Left lung (tissue), 10 donors: ENCODE measurements around the gene WBP2. TPM values are rescaled to one million over a fixed set of nuclear protein-coding genes. Genes with fewer than 3 reads are reported as not detected.

Source experiments
- ATAC-seq: fragments of 200-7000 bp; cut with Tn5 transposase; one replicate; pipeline ENCODE4 v1.9.1; 2020; ENCODE audit warnings: moderate library complexity
- DNase-seq, 4 donors: peaks; one replicate each; pipeline ENCODE4 v3.0.0-alpha.2; 2013 to 2020
- H3K27ac ChIP-seq, 2 donors: fragments of 200-600 bp; sonication (generic) in 1 of 2; one replicate each; pipeline versions ENCODE4 v1.5.0 to v1.8.0; 2020 to 2021
- H3K27me3 ChIP-seq, 2 donors: fragments of 200-600 bp; sonication (generic) in 1 of 2; one replicate each; pipeline versions ENCODE4 v1.5.0 to v1.8.0; 2020 to 2021
- H3K36me3 ChIP-seq, 2 donors: fragments of 200-600 bp; sonication (generic) in 1 of 2; one replicate each; pipeline versions ENCODE4 v1.5.0 to v1.8.0; 2020 to 2021
- H3K4me1 ChIP-seq, 2 donors: fragments of 200-600 bp; one replicate each; pipeline ENCODE4 v1.8.0; 2021
- H3K4me3 ChIP-seq, 2 donors: fragments of 200-600 bp; sonication (generic) in 1 of 2; one replicate each; pipeline versions ENCODE4 v1.5.0 to v1.8.0; 2020 to 2021; ENCODE audit warnings: mild to moderate bottlenecking in 1 of 2
- H3K9me3 ChIP-seq, 2 donors: fragments of 200-600 bp; sonication (generic) in 1 of 2; one replicate each; pipeline versions ENCODE4 v1.5.0 to v1.8.0; 2020 to 2021
- CTCF ChIP-seq, 2 donors: fragments of 200-600 bp; sonication (generic) in 1 of 2; IDR thresholded peaks; one replicate each; pipeline versions ENCODE4 v1.5.0 to v1.8.0; 2021; ENCODE audit warnings: antibody characterized with exemption in 2 of 2
- intact Hi-C, 2 donors: fragments of 100-400 bp; cut with DNase I; formaldehyde crosslinking; loops; one replicate each; pipeline versions ENCODE4 v1.11.2 to v1.14.2; 2022
- polyA plus RNA-seq, 6 donors: library from polyadenylated mRNA; unstranded; fragments of 120-200 nt; gene quantifications; one replicate each; pipeline ENCODE4 v1.2.1, GENCODE V29; 2013; ENCODE audit not compliant: insufficient read length in 6 of 6
- total RNA-seq, 2 donors: library from RNA; stranded (reverse); fragmentation: NEBNext Ultra II Directional; extraction: Animal tissue kit (Norgen Biotek cat#: 25700); gene quantifications; one replicate each; pipeline ENCODE4 v1.2.1, GENCODE V29; 2021
- donor health status: DM: no; HTN: yes; CAD: no.
- donor health status: DM: no; HTN: no; CAD: no.

Gene WBP2
- total and polyA plus RNA-seq, 8 donors, result 64.1 to 132 (median 75.6) TPM

GRCh38 chr17:75893305-75894048 lies 38.3 kb upstream of the WBP2 start:
- ATAC-seq (no peak), DNase-seq (no peak)
- Histone ChIP-seq H3K27ac (no peak overlapping the region), H3K27me3 (no peaks in the 10 kb centered on the region), H3K9me3 (no peaks in the 10 kb centered on the region), H3K4me1 (peaks cover 17 to 28% of the 10 kb centered on the region in 2 donors), H3K36me3 (peaks cover 0 to 51% of the 10 kb centered on the region in 2 donors), H3K4me3 (no peak overlapping the region)
- intact Hi-C loops, result loop anchor here in 1 of 2 donors (10.0 kb wide), 1 partner anchor 119 kb away; a partner anchor contains a TSS
- no peak for TF ChIP-seq CTCF (IDR thresholded peaks at IDR 0.05)

- intact Hi-C loops, result loop anchor here in 1 of 2 donors (10.0 kb wide), 1 partner anchor 118 kb away; a partner anchor contains a TSS
- Histone ChIP-seq H3K27ac (no peak overlapping the region), H3K4me3 (no peak overlapping the region), H3K9me3 (no peaks in the 10 kb centered on the region), H3K36me3 (peaks cover 0 to 46% of the 10 kb centered on the region in 2 donors), H3K27me3 (no peaks in the 10 kb centered on the region), H3K4me1 (peaks cover 17 to 28% of the 10 kb centered on the region in 2 donors)
- ATAC-seq, result no peak
- DNase-seq, result no peak
- no peak for TF ChIP-seq CTCF (IDR thresholded peaks at IDR 0.05)
These were observed 37.6 kb upstream of the WBP2 start for GRCh38 chr17:75892556-75893224.

DNA sequence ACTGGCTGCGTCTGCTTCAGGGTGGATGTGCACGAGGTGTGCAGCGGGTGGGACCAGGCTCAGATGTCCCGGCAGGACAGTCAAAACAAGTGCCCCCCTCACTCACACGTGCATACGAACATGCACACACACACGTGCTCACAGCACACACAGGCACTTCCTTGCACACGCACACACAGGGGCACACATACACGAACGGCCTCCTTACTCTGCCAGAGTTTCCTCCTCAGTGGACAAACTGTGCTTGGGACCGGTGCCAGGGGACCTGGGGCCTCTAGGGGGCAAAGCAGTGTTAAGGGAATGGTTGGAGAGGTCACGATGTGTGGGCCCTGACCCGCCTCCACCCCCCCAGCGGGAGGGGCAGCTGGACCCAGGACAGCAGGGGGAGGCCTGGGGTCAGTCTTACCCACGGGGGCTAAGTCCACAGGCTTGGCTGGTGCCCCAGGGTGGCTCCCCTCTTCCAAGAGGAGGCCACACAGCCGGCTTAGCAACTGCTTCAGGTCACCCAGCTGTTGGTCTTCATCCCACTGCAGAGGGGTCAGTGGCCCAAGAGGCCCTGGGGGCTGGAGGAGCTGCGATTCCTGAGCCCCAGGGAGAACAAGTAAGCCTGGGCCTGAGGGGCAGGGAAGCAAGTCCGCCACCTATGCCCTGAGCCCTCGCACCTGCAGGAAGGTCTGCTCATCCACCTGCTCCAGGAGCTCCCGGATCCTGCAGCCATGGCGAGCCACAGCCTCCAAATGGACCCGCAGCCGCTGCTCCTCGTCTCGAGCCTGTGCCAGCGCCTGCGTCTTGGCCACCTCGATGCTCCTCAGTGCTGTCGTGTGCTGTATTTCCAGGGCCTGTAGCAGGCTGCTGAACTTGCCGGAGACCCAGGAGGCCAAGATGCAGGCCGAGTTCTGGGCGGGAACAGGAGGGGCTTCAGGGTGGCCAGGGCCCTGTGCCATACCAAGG lies 36.7 kb upstream of the WBP2 start:
- Histone ChIP-seq H3K27ac (no peak overlapping the region), H3K4me3 (no peak overlapping the region), H3K4me1 (peaks cover 14 to 22% of the 10 kb centered on the region in 2 donors), H3K27me3 (no peaks in the 10 kb centered on the region), H3K9me3 (no peaks in the 10 kb centered on the region), H3K36me3 (peaks cover 0 to 46% of the 10 kb centered on the region in 2 donors)
- ATAC-seq (no peak), DNase-seq (no peak)
- TF ChIP-seq CTCF (IDR thresholded peaks at IDR 0.05), result no peak
- intact Hi-C loops, result loop anchor here in 1 of 2 donors (10.0 kb wide), 1 partner anchor 117 kb away; a partner anchor contains a TSS

GRCh38 chr17:75891022-75891604 lies 36.0 kb upstream of the WBP2 start:
- no peaks in the 10 kb centered on the region for H3K9me3 ChIP-seq
- intact Hi-C loops, result loop anchor here in 1 of 2 donors (10.0 kb wide), 1 partner anchor 116 kb away; a partner anchor contains a TSS
- TF ChIP-seq CTCF (IDR thresholded peaks at IDR 0.05), result no peak
- DNase-seq (no peak), ATAC-seq (no peak)
- H3K36me3 ChIP-seq, result peaks cover 0 to 46% of the 10 kb centered on the region in 2 donors
- H3K27me3 ChIP-seq, result no peaks in the 10 kb centered on the region
- H3K27ac ChIP-seq, result no peak overlapping the region
- peaks cover 14 to 21% of the 10 kb centered on the region in 2 donors for H3K4me1 ChIP-seq
- no peak overlapping the region for H3K4me3 ChIP-seq
